GM21515 (cell line): ENCODE data around the gene AJAP1.

Experiments
- ATAC-seq: cut with Tn5 transposase; IDR thresholded peaks from one replicate; pipeline ENCODE4 v1.9.1; 2021; ENCODE audit not compliant: unreplicated experiment

Gene AJAP1

GRCh38 chr1:4729090-4729471 is 74.7 kb downstream of the AJAP1 start:
- no peak for ATAC-seq

- no peak for ATAC-seq
Measured at GRCh38 chr1:4730078-4730477, 75.7 kb downstream of the AJAP1 start.

- no peak for ATAC-seq
Measured at GRCh38 chr1:4733446-4734177, 79.2 kb downstream of the AJAP1 start.

GRCh38 chr1:4734219-4734618 is 79.8 kb downstream of the AJAP1 start:
- ATAC-seq, result no peak

- ATAC-seq, result no peak
Measured at GRCh38 chr1:4734791-4735190, 80.4 kb downstream of the AJAP1 start.

GRCh38 chr1:4736254-4736653 is 81.8 kb downstream of the AJAP1 start:
- no peak for ATAC-seq

GRCh38 chr1:4741876-4742423 is 87.5 kb downstream of the AJAP1 start:
- no peak for ATAC-seq

GRCh38 chr1:4743978-4744750 is 89.8 kb downstream of the AJAP1 start:
- no peak for ATAC-seq

- no peak for ATAC-seq
Measured at GRCh38 chr1:4745560-4745959, 91.2 kb downstream of the AJAP1 start.

- no peak for ATAC-seq
Measured at GRCh38 chr1:4749406-4749805, 95.0 kb downstream of the AJAP1 start.

GRCh38 chr1:4750177-4750576 is 95.8 kb downstream of the AJAP1 start:
- ATAC-seq, result no peak

- ATAC-seq, result no peak
Measured at GRCh38 chr1:4752059-4752458, 97.7 kb downstream of the AJAP1 start.

GRCh38 chr1:4754816-4755215 is 100.4 kb downstream of the AJAP1 start:
- no peak for ATAC-seq

GRCh38 chr1:4755301-4755845 is 101.0 kb downstream of the AJAP1 start:
- ATAC-seq, result no peak

- ATAC-seq, result no peak
Measured at GRCh38 chr1:4755864-4756504, 101.6 kb downstream of the AJAP1 start.

- no peak for ATAC-seq
Measured at GRCh38 chr1:4756851-4757580, 102.6 kb downstream of the AJAP1 start.

GRCh38 chr1:4759671-4760070 is 105.3 kb downstream of the AJAP1 start:
- no peak for ATAC-seq

GRCh38 chr1:4760088-4760487 is 105.7 kb downstream of the AJAP1 start:
- ATAC-seq, result no peak

- no peak for ATAC-seq
Measured at GRCh38 chr1:4761324-4761723, 106.9 kb downstream of the AJAP1 start.

- no peak for ATAC-seq
Measured at GRCh38 chr1:4762146-4762545, 107.7 kb downstream of the AJAP1 start.

GRCh38 chr1:4767308-4767707 is 112.9 kb downstream of the AJAP1 start:
- ATAC-seq, result no peak
